ENCODE measurements around the gene ATP6V1B1. TPM values are rescaled to one million over a fixed set of nuclear protein-coding genes. Genes with fewer than 3 reads are reported as not detected.

The ATP6V1B1 gene
- 4.3 and 4.6 TPM in 2 replicates for total RNA-seq
- long read RNA-seq, partial matches to known transcripts, result 1 of 1 reads
- long read RNA-seq, other reads (novel, unspliced or antisense), result 0 of 1 reads

DNA sequence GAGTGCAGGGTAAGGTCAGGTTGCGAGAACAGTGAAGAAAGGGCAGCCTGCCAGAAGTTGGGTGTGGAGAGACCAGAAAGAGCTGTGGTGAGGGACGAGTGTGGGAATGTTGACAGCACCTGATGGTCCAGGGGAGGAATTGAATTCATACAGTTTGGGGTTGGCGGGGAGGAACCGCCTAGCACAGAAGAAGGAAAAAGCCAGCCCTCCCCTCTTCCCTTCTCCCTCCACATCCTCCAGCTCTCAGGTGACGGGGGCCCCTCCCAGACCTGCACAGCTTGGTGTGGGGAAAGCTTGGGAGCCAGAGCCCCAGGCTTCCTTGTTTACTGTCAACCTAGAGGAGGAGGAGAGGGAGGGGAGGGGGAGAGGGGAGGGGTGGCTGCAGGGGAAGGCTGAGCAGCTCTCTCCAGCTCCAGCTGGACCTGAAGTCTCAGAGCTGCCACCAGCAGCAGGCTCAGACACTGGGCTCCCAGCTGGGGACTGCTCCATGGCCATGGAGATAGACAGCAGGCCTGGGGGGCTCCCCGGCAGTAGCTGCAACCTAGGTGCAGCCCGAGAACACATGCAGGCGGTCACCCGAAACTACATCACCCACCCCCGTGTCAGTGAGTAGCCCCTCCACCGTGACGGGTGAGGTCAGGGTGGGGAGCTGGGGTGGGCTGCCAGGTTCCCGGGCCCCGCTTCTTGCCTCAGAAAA lies at the start of gene ATP6V1B1:
TSS of gene ATP6V1B1 (plus strand) at position 433 of the 697 bp plus-strand sequence. CDS start at position 488, 55 bp downstream.
- Mint-ChIP-seq H3K27ac (ENCODE audit: unreplicated experiment) (no peak within 1 kb of the TSS), H3K27me3 (ENCODE audit: low read depth) (peaks cover 7% of the 10 kb centered on the region), H3K4me3 (no peak within 1 kb of the TSS), H3K4me1 (peaks cover 31% of the 10 kb centered on the region), H3K9me3 (no peaks in the 10 kb centered on the region), H3K36me3 (ENCODE audit: low read depth) (no peaks in the 10 kb centered on the region)
- DNase-seq (ENCODE audit: low read depth, low spot score), result no peak
- no peak for TF ChIP-seq CTCF (conservative IDR thresholded peaks at IDR 0.05)

DNA sequence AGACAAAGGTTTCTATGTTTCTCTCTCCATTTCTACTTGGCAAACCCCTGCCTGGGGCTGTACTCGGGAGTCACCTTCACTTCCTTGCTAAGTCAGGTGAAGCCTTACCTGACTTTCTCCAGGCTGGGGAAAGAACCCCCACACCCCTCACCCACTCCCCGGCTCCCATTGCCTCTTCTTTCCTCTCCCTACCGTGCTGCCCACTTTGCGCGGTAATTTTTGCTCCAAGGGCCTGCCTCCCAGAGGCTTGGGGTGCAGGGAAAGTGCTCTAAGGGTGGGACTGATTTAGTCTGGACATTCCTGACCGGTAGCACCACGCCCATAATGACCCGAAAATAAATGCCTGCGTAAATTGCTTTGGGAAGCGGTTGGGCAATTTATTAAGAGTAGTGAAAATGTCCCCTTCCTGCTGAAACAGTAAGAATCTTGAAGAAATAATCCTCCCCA lies 49.1 kb upstream of the ATP6V1B1 start:
- Mint-ChIP-seq H3K27me3 (ENCODE audit: low read depth) (peaks cover 100% of the 10 kb centered on the region), H3K9me3 (peaks cover 4% of the 10 kb centered on the region), H3K4me1 (peaks cover 28% of the 10 kb centered on the region), H3K36me3 (ENCODE audit: low read depth) (peaks cover 7% of the 10 kb centered on the region), H3K4me3 (peak overlapping the region; percentile 69), H3K27ac (ENCODE audit: unreplicated experiment) (no peak overlapping the region)
- no peak for DNase-seq (ENCODE audit: low read depth, low spot score)
- TF ChIP-seq CTCF (conservative IDR thresholded peaks at IDR 0.05), result no peak

GRCh38 chr2:70887208-70887549 lies 48.5 kb upstream of the ATP6V1B1 start:
- H3K4me1 Mint-ChIP-seq, result peaks cover 28% of the 10 kb centered on the region
- DNase-seq (ENCODE audit: low read depth, low spot score), result no peak
- TF ChIP-seq CTCF (conservative IDR thresholded peaks at IDR 0.05), result no peak
- H3K9me3 Mint-ChIP-seq, result peaks cover 4% of the 10 kb centered on the region
- no peak overlapping the region for H3K27ac Mint-ChIP-seq (ENCODE audit: unreplicated experiment)
- peaks cover 100% of the 10 kb centered on the region for H3K27me3 Mint-ChIP-seq (ENCODE audit: low read depth)
- peaks cover 7% of the 10 kb centered on the region for H3K36me3 Mint-ChIP-seq (ENCODE audit: low read depth)
- H3K4me3 Mint-ChIP-seq, result peak overlapping the region; percentile 69

DNA sequence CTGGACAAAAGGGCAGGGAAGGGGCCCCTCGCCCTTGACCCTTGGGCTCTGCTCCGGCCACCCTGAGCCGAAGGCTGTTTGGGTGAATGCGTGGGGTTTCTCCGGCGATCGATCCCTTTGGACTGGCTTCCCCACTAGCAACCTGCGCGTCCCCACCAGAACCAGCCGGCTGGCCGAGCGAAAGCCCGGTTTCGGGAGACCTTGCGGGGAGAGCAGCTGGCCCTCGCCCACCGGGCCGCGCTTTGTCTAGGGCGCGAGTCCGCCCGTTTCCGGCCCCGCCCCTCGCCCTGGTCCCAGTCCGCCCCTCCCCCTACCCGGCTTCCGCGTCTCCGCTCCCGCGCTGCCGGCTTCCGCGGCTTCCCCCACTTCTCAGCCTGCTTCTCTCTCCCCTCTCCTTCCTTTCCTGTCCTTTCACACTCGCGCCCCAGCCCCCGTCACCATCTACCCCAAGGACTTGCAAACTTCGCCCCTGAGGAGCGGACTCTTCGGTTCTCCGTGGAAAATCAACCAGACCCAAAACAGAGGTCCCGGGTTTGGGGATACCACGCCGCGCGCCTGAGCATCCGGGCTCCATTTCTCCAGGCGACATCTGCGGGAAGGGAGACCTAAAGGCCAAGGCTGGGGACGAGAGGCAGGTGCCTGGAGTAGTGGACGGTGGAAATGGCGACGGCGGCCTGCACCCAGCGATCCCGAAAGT lies 48.0 kb upstream of the ATP6V1B1 start:
- peaks cover 4% of the 10 kb centered on the region for H3K9me3 Mint-ChIP-seq
- peaks cover 28% of the 10 kb centered on the region for H3K4me1 Mint-ChIP-seq
- TF ChIP-seq CTCF (conservative IDR thresholded peaks at IDR 0.05), result no peak
- H3K36me3 Mint-ChIP-seq (ENCODE audit: low read depth), result peaks cover 7% of the 10 kb centered on the region
- no peak overlapping the region for H3K27ac Mint-ChIP-seq (ENCODE audit: unreplicated experiment)
- peaks cover 100% of the 10 kb centered on the region for H3K27me3 Mint-ChIP-seq (ENCODE audit: low read depth)
- peak overlapping the region; percentile 69 for H3K4me3 Mint-ChIP-seq
- DNase-seq (ENCODE audit: low read depth, low spot score), result peak; percentile 72

GRCh38 chr2:70888366-70888922 lies 47.3 kb upstream of the ATP6V1B1 start:
- H3K9me3 Mint-ChIP-seq, result peaks cover 1% of the 10 kb centered on the region
- TF ChIP-seq CTCF (conservative IDR thresholded peaks at IDR 0.05), result no peak
- peaks cover 5% of the 10 kb centered on the region for H3K36me3 Mint-ChIP-seq (ENCODE audit: low read depth)
- H3K4me1 Mint-ChIP-seq, result peaks cover 28% of the 10 kb centered on the region
- no peak for DNase-seq (ENCODE audit: low read depth, low spot score)
- peaks cover 100% of the 10 kb centered on the region for H3K27me3 Mint-ChIP-seq (ENCODE audit: low read depth)
- H3K4me3 Mint-ChIP-seq, result peak overlapping the region; percentile 69
- H3K27ac Mint-ChIP-seq (ENCODE audit: unreplicated experiment), result no peak overlapping the region

All from neural crest cell (in vitro differentiated cells).